WERI-Rb-1 (cell line): ENCODE results near the gene CDK5RAP2.
"Not testable (repeated sequence)": the region's sequence is repeated elsewhere in the genome, so short reads cannot be mapped to it uniquely, and the experiment has no call there.

Source experiments
- DNase-seq: peaks from one replicate; pipeline ENCODE4 v3.0.0-alpha.2; 2020
- H3K27ac ChIP-seq: fragments of 250-450 bp; sonication (Bioruptor Pico); 2 replicates; pipeline ENCODE4 v1.5.1; 2020; ENCODE audit warnings: mild to moderate bottlenecking, moderate library complexity
- H3K27me3 ChIP-seq: fragments of 250-450 bp; sonication (Bioruptor Pico); 2 replicates; pipeline ENCODE4 v1.5.1; 2021; ENCODE audit warnings: mild to moderate bottlenecking, low read depth, moderate library complexity; ENCODE audit not compliant: insufficient read depth, severe bottlenecking
- H3K36me3 ChIP-seq: fragments of 250-450 bp; sonication (Bioruptor Pico); 2 replicates; pipeline ENCODE4 v1.5.1; 2020; ENCODE audit warnings: mild to moderate bottlenecking, moderate library complexity
- H3K4me3 ChIP-seq: 2 replicates; pipeline ENCODE4 v1.5.1; 2011; ENCODE audit warnings: low read depth, mild to moderate bottlenecking, control low read depth, low read length
- H3K9me3 ChIP-seq: fragments of 250-450 bp; sonication (Bioruptor Pico); 2 replicates; pipeline ENCODE4 v1.5.1; 2021; ENCODE audit warnings: mild to moderate bottlenecking, moderate library complexity; ENCODE audit not compliant: severe bottlenecking
- TF ChIP-seq, protein P1 (sequence below): IDR thresholded peaks from 2 replicates; pipeline ENCODE4 v1.5.1; 2011; ENCODE audit warnings: low read depth, mild to moderate bottlenecking, control low read depth, inconsistent platforms, low read length

CDK5RAP2 gene

DNA sequence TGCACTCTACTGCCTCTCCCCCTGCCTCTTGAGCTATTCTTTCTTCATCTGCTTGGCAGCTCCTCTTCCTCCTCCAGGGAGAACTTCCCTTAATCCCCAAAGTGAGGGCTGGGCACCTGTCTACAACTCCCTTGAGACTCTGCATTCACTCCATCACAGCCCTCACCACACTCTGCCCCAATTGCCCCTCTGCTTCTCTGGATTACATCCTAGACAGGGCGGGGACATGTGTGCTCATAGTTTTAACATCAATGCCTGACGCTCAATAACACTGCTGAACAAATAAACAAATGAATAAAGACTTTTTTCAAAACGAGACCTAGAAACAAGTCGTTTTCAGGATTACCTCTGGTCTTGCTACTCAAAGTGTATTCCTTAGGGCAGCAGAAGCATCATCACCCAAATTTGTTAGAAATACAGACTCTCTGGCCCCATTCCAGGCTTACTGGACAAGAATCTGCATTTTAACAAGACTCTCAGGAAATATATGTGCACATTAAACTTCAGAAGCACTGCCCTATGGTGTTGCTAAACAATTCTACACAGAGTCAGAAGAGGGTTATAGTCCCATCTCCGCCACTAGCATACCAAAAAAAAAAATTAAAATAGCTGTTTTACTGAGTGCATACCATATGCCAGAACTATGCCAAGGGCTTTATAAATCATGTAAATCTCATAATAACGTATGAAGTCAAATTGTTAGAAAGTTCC, 115.6 kb downstream of the CDK5RAP2 start:
- TF ChIP-seq, protein P1, sequence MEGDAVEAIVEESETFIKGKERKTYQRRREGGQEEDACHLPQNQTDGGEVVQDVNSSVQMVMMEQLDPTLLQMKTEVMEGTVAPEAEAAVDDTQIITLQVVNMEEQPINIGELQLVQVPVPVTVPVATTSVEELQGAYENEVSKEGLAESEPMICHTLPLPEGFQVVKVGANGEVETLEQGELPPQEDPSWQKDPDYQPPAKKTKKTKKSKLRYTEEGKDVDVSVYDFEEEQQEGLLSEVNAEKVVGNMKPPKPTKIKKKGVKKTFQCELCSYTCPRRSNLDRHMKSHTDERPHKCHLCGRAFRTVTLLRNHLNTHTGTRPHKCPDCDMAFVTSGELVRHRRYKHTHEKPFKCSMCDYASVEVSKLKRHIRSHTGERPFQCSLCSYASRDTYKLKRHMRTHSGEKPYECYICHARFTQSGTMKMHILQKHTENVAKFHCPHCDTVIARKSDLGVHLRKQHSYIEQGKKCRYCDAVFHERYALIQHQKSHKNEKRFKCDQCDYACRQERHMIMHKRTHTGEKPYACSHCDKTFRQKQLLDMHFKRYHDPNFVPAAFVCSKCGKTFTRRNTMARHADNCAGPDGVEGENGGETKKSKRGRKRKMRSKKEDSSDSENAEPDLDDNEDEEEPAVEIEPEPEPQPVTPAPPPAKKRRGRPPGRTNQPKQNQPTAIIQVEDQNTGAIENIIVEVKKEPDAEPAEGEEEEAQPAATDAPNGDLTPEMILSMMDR, result no peak
- no peak for DNase-seq
- no peak overlapping the region for H3K27ac ChIP-seq
- no peak overlapping the region for H3K4me3 ChIP-seq
- H3K36me3 ChIP-seq, result peaks cover 63% of the 10 kb centered on the region
- no peaks in the 10 kb centered on the region for H3K9me3 ChIP-seq
- no peaks in the 10 kb centered on the region for H3K27me3 ChIP-seq

DNA sequence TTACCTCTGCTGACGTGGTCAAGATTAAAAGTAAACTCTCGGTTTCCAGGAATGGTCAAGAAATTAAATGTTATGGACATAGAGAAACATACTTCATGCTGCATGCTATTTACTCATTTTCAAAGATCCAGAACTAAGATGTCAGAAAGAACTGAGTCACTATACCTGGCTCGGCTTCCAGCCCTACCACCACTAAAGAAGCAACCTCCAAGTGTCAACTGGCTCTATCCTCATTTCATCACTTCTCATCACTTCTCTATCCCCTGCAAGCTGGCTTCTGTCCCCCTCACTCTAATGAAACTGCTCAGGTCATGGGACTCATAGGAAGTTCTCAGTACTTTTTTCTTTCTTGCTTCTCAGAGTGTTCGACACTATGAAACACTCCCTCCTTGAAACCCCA, 116.2 kb downstream of the CDK5RAP2 start:
- Histone ChIP-seq H3K9me3 (no peaks in the 10 kb centered on the region), H3K27me3 (no peaks in the 10 kb centered on the region), H3K27ac (no peak overlapping the region), H3K4me3 (no peak overlapping the region), H3K36me3 (peaks cover 63% of the 10 kb centered on the region)
- no peak for DNase-seq
- TF ChIP-seq, protein P1, result no peak

DNA sequence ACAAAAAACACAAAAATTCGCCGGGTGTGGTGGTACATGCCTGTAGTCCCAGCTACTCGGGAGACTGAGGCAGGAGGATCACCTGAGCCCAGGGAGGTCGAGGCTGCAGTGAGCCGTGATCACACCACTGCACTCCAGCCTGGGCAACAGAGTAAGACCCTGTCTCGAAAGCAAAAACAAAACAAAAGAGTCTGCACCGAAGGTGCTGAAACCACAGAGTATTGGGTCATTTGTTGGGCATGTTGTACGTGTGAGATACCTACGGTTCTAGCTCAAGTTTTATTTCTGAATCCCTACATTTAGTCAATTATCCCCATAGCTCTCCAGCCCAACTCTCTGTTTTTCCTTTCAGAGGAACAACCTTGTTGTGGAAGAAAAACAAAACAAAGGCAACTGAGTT, 118.3 kb downstream of the CDK5RAP2 start:
- H3K27ac ChIP-seq, H3K27me3 ChIP-seq, DNase-seq, H3K9me3 ChIP-seq, H3K4me3 ChIP-seq: not testable (repeated sequence)
- peaks cover 66% of the 10 kb centered on the region for H3K36me3 ChIP-seq

DNA sequence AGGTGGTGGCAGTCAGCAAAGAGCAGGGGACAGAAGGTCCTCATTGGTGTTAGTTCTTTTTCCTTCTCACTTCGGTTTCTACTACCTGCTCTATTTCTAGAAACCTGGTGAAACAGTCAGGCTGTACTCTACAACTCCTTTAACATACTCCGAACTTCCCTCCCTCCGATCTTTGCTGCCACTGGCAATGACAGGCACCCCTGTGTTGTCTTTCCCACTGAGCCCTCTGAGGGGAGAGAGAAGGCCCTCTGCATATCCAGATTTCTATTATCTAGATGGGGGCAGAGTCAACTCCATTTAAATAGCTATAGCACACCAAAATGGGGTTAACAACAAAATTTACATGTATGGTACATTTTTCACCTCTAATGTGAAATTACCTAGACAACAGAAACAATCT, 123.7 kb downstream of the CDK5RAP2 start:
- peaks cover 73% of the 10 kb centered on the region for H3K36me3 ChIP-seq
- TF ChIP-seq, protein P1, result no peak
- H3K4me3 ChIP-seq, result no peak overlapping the region
- DNase-seq, result no peak
- H3K9me3 ChIP-seq, result no peaks in the 10 kb centered on the region
- no peak overlapping the region for H3K27ac ChIP-seq
- H3K27me3 ChIP-seq, result no peaks in the 10 kb centered on the region

DNA sequence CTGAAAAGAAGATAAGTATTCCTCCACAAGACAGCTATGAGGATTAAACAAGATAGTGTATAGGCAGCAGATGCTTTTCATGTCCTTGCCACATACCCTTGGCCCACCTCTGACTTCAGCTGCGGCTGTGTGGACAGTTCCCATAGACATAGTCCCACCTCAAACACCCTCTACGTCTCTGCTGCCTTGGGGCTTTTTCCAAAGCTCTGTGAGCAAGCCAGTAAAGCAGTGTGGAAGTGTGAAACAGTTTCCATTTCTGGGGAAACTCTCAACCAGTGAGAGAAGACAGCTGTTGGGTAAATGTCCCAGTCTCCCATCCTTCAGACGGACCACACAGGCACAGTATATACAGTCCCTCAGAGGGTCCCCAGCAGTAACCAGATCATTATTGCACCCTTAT, 125.5 kb downstream of the CDK5RAP2 start:
- no peak for DNase-seq
- Histone ChIP-seq H3K4me3 (no peak overlapping the region), H3K27me3 (no peaks in the 10 kb centered on the region), H3K36me3 (peaks cover 73% of the 10 kb centered on the region), H3K27ac (no peak overlapping the region), H3K9me3 (no peaks in the 10 kb centered on the region)
- TF ChIP-seq, protein P1, result no peak

DNA sequence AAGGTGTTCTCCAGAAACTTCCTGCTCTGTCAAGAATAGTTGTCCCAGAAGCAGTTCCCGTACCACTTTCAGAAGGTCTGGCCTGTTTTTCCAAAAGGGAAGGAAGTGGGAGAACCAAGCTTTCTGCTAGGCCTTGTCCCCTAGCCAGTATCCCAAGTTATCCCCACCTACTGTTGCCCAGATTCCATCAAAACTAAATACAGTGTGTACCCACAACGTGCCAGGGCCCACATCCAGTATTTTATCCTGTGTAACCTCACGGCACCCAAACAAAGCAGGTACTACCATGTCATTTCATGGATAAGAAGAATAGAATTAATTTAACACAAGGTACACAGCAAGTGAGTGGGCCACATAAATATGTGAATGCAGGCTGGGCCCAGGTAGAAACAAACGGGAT, 126.2 kb downstream of the CDK5RAP2 start:
- TF ChIP-seq, protein P1, result no peak

More for the DNA sequence above, 126.2 kb downstream of the CDK5RAP2 start:
- no peak overlapping the region for H3K27ac ChIP-seq
- no peaks in the 10 kb centered on the region for H3K27me3 ChIP-seq
- H3K36me3 ChIP-seq, result peaks cover 72% of the 10 kb centered on the region
- H3K9me3 ChIP-seq, result no peaks in the 10 kb centered on the region
- no peak for DNase-seq
- no peak overlapping the region for H3K4me3 ChIP-seq
